NCI-H187 treated with DMSO at 0.1 percent for 48 hours (cell line): ENCODE measurements around the gene IQGAP3.

ENCODE experiments used
- DNase-seq: peaks from one replicate; lab custom pipeline; 2025; lab: John Stamatoyannopoulos, UW

IQGAP3 gene

DNA sequence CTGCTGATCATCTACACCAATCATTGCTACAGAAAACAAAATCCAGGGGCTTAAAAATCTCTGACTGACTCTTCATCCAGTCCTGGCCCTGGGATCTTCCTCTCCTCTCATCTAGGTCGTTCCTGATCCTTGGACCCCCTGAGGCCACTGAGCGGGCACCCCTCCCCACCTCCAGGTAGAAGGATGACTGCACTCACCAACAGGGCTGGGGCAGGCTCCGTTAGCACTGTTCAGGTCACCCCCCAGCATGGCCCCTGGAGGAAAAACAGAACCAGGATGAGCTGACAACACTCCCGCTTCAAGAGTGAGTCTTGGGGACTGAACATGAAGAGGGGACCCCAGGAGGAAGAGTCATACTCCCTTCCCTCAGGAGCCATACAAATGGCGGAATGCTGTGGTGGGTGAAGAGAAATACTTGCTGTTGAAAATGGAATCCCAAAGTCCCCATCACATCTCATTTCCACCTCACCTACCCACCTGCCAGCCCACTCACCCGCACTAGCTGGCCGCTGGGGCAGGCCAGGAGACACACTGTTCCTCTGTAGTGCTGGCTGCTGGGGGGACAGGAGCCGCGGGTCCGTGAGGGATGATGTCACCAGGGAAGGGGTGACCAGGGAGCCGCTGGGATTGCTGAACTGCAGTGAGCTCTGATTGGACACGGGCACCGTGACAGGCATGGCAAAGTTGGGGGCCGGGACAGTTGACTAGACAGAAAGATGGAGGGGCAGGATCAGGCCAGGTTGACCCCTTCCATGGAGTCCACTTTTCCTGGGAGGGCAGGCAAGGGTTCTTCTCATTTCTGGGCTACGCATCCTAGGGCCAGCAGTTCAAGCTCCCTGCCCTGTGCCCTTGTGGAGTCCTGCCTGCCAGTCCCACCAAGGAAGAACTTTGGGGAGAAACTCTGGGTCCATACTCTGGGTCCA is 93.0 kb downstream of the IQGAP3 start:
- DNase-seq: no peak

- no peak for DNase-seq
Observed at GRCh38 chr1:156478250-156478627, 94.1 kb downstream of the IQGAP3 start.

DNA sequence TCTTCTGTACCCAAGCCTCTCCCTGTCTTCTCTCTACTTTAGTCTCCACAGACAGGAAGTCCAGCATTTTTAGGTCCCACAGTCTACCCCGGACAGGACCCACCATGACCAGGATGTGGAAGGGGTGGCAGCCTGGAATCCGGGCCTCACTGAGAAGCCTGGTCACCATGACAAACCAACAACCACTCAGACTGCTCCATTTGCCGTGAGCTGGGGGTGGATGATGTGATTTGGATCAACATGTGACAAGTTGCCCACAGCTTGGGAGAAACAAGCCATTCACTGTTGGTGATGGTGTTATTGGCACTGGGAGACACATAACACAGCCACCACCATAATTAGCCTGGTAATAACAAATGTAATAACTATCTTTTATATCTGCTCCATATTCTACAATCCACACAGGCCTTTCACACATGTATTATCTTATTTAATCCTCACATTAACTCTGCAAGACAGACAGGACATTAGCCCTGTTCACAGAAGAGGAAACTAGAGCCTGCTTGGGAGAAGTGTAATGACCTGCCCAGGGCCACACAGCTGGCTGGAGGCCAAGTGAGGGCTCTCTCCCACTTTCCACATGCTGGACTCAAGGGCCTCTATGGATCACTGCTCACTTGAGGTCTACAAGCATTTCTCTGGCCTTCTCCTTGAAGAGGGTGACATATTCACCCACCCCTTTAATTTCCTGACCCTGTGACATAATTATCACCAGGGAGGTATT is 94.7 kb downstream of the IQGAP3 start:
- no peak for DNase-seq

DNA sequence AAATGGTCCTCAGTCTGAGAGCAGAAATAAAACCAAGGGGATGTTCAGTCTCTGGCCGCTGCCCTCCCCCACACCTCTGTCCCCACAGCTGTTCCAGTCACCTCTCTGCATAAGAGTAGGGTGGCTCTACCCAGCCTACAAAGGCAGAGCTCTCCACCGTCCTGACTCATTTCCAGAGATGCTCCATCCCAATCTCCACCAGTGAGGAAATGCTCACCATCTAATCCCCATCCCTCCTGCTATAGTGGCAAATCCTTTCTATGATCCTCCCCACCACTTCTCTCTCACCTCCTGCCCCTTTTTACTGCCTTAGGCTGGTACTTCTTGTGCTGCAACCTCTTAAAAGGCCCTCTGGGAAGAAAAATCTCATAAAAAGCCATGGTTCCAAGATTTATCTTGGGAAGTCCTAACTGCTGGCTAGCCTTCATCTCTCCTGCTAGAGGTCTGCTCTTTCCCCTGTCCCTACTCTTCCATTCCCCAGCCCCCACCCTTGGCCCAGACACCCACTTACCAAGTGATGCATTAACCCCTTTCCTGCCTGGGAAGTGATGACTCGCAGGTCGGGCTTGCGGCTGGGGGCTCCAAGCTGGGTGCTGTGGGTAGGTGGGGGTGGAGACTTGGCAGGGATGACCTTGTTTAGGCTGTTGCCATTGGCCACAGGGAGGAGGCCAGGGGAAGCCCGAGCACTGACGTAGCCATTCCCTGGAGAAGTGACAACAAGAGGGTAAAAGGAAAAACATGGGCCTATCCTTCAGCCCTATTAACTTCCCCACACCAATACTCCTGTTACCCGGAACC is 95.7 kb downstream of the IQGAP3 start:
- no peak for DNase-seq

DNA sequence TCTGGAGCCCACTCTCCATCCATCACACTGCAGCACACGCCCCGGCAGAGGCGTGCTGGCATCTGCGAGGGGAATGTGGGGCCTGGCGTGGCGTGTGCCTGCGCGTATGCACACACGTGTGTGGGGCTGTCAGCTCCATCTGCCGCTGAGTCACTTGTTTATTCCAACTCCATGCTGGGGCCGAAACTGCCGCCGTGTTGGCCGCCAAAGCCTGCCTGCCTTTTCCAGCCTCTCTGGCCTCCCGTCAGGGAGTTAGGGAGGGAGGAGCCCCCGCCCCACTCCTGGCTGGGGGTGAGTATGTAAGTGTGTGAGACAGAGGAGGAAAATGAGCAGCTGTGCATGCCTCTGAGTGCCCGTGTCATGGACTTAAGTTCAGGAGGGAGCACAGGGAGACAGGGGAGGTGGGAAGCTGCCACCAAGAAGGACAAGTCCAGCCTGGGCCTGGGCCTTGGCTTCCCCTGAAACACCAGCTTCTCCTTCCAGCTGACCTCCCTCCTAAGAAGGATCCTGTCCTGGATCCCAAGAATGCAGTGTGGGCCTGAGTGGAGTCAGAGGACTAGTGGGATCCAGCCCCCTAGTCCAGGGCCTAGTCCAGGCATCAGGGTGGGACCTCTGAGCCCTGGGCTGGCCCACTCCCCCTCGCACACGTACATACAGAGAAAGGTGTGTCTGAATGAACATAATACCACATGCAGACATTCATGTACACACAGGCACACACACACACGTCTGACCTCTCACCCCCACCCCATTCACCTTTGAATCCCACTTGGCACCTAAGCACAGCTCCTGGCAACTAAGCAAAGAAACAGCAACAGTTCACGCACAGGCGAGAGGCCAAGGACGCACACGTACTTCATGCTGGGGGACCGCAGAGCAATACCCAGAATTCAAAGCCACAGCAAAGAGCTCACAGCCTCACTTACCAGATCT is 96.5 kb downstream of the IQGAP3 start:
- DNase-seq: no peak
